Skeletal muscle satellite cell (primary cell): ENCODE results near the gene HYAL2.

Source experiments
- H3K27me3 ChIP-seq: 2 replicates; pipeline ENCODE4 v1.7.0; 2013; ENCODE audit warnings: low read length; ENCODE audit not compliant: control insufficient read depth, insufficient read depth
- H3K36me3 ChIP-seq: 2 replicates; pipeline ENCODE4 v1.7.0; 2013; ENCODE audit warnings: mild to moderate bottlenecking, control low read depth, low read length; ENCODE audit not compliant: insufficient read depth
- H3K4me1 ChIP-seq: 2 replicates; pipeline ENCODE4 v1.7.0; 2013; ENCODE audit warnings: low read length; ENCODE audit not compliant: control insufficient read depth, insufficient read depth
- H3K4me2 ChIP-seq: 2 replicates; pipeline ENCODE4 v1.7.0; 2013; ENCODE audit warnings: mild to moderate bottlenecking, low read length
- H3K4me3 ChIP-seq: 2 replicates; pipeline ENCODE4 v1.7.0; 2013; ENCODE audit warnings: low read length
- H3K9ac ChIP-seq: 2 replicates; pipeline ENCODE4 v1.7.0; 2013; ENCODE audit warnings: mild to moderate bottlenecking, low read depth, low read length, moderate library complexity
- H3K9me3 ChIP-seq: replicated peaks from 2 replicates; pipeline ENCODE4 v1.7.0; 2013; ENCODE audit warnings: mild to moderate bottlenecking, control low read depth, low read length

Gene HYAL2

DNA sequence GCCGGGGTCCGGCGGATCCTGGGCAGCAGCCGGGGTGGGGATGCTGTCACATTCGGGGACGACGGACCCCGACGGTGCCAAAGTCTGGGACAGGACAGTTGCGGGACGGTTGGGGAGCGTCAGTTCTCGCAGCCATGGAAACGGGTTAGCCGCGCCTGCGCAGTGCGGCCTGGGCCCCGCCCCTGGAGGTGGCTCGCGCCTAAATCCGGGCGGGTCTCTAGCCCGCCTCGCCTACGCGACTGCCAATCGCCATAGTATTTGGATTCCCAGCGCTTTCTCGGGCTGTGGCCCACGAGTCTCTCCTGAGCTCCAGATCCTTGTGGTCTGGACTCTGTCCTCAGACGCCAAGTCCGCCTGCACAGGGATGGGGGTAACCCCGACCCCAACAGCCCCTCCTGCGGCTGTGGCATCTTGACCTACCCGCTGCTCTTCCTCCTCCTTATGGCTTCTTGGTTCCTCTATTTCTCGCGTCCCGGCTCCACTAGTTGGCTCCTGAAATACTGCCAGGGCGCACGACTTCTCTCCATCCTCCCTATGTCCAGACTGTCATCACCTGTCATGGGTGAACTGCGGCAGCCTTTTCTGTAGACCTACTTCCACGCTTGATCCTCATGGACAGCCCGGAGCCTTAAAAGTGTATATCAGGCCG lies 23.2 kb upstream of the HYAL2 start, which contains the start of gene ZMYND10:
ZMYND10 (minus strand) TSS at position 147 of the 649 bp plus-strand sequence. CDS start 153 bp downstream, outside the sequence.
- Histone ChIP-seq H3K36me3 (peaks cover 4% of the 10 kb centered on the region), H3K9me3 (no peaks in the 10 kb centered on the region), H3K9ac (peak within 1 kb of the TSS; percentile 22), H3K27me3 (no peaks in the 10 kb centered on the region), H3K4me1 (peaks cover 35% of the 10 kb centered on the region), H3K4me2 (peak within 1 kb of the TSS; percentile 94), H3K4me3 (peak within 1 kb of the TSS; percentile 70)

DNA sequence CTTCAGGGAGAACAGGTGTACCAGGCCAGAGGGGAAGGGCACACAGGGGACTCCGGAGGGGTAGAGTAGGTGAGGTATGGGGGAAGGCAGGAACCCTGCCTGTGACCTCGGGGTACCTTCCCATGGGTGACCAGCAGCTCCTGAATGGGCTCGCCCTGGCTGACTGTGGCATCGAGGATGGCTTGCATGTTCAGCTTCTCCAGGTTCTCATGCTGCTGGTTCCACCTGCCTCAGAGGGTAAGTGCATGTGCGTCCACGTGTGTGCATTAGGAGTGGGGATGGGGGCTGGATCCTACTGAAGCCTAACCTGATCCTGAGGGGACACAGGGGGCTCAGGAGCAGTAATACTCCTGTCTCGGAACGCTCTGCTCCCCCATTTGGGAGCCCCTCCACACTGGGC lies 22.5 kb upstream of the HYAL2 start:
- Histone ChIP-seq H3K4me2 (peak overlapping the region; percentile 94), H3K36me3 (peaks cover 4% of the 10 kb centered on the region), H3K27me3 (no peaks in the 10 kb centered on the region), H3K4me3 (peak overlapping the region; percentile 70), H3K4me1 (peaks cover 36% of the 10 kb centered on the region), H3K9ac (peak overlapping the region; percentile 22), H3K9me3 (no peaks in the 10 kb centered on the region)

DNA sequence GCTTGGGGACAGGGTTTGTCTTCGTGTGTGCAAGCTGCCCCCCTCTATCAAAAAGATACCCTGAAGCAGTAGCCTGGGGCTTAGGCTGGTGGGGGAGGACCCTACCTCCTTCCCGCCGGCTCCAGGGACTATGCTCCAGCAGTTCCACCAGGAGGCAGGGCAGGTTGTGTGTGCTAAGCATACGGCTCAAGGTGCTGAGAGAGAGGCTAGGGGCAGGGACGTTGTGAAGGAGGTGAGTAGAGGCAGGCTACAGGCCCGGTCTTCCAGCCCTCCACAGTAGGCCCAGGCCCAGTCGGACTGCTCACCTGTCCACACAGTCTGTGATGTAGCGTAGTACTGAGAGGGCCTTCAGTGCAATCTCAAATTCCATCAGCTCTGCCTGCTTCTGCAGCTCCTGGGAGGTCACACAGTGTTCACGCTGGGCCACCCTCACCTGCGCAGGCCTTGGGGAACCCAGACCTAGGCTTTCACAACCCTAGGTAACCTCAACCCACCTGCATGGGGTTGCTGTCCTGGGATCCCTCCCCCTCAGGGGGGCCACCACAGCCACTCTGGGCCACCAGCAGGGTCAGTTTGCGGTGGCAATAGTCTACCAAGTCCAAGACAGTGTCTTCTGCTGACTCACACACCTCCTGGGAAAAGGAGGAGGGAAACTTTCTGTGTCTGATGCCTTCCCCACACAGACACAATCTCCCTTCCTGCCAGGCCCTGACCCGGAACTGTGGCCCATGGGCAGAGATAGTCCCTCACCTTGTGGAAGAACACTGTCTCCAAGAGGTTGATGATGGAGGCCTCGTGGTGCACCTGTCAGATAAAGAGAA lies 20.5 kb upstream of the HYAL2 start:
- no peaks in the 10 kb centered on the region for H3K27me3 ChIP-seq
- peaks cover 40% of the 10 kb centered on the region for H3K4me1 ChIP-seq
- H3K9ac ChIP-seq = no peak overlapping the region
- H3K36me3 ChIP-seq = no peaks in the 10 kb centered on the region
- no peaks in the 10 kb centered on the region for H3K9me3 ChIP-seq
- H3K4me3 ChIP-seq = no peak overlapping the region
- H3K4me2 ChIP-seq = no peak overlapping the region

DNA sequence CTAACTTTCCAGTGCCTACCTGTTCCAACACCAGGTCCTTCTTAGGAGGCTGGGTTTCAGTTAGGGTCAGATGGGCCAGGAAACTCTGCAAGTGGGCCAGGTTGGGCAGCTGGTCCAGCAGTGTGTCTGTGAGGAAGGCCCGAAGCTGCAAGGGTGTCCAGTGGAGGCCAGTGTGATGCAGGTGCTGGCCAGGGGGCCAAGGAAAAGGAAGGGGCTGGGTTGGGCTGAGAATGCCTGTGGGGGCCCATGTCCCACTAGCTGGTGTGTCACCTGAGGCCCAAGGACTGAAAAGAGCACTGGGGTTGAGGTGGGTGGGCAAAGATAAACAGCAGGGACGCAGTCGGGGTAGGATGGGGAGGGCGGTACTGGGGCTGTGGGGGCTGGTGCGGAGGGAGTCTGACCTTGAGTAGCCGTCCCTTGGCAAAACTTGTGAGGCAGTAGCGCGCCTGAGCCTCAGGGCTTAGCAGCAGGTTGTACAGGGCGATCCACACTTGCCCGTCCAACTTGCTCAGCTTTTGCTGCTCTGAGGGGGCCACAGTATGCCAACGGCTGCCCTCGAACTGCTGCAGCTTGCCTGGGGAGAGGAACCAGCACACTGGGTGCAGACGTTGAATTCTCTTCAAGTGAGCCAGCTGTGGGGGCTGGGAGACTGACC lies 19.6 kb upstream of the HYAL2 start:
- H3K4me1 ChIP-seq = peaks cover 46% of the 10 kb centered on the region
- peak overlapping the region; percentile 81 for H3K4me2 ChIP-seq
- no peaks in the 10 kb centered on the region for H3K9me3 ChIP-seq
- H3K36me3 ChIP-seq = no peaks in the 10 kb centered on the region
- no peak overlapping the region for H3K4me3 ChIP-seq
- H3K27me3 ChIP-seq = no peaks in the 10 kb centered on the region
- no peak overlapping the region for H3K9ac ChIP-seq

DNA sequence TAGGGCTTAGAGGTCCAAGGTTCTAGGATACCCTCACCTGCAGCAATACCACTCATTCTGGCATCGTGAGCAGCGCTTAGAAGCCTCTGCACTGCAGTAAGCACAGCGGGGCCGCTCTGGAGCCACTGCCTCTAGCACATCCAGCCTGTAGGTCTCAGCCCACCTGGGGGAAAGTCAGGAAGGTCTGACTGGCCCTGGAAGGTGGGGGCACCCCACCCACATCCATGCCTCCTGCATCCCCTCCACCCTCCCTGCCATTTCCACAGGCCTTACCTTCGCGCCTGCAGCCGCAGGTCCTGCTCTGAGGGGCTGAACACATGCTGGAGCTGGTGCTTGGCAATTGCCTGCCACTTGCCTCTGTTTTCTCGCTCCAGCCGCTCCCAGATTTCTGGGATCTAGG lies 19.0 kb upstream of the HYAL2 start:
- peaks cover 46% of the 10 kb centered on the region for H3K4me1 ChIP-seq
- peak overlapping the region; percentile 81 for H3K4me2 ChIP-seq
- peak overlapping the region; percentile 82 for H3K9ac ChIP-seq
- H3K9me3 ChIP-seq = no peaks in the 10 kb centered on the region
- H3K27me3 ChIP-seq = no peaks in the 10 kb centered on the region
- H3K36me3 ChIP-seq = no peaks in the 10 kb centered on the region
- peak overlapping the region; percentile 79 for H3K4me3 ChIP-seq

DNA sequence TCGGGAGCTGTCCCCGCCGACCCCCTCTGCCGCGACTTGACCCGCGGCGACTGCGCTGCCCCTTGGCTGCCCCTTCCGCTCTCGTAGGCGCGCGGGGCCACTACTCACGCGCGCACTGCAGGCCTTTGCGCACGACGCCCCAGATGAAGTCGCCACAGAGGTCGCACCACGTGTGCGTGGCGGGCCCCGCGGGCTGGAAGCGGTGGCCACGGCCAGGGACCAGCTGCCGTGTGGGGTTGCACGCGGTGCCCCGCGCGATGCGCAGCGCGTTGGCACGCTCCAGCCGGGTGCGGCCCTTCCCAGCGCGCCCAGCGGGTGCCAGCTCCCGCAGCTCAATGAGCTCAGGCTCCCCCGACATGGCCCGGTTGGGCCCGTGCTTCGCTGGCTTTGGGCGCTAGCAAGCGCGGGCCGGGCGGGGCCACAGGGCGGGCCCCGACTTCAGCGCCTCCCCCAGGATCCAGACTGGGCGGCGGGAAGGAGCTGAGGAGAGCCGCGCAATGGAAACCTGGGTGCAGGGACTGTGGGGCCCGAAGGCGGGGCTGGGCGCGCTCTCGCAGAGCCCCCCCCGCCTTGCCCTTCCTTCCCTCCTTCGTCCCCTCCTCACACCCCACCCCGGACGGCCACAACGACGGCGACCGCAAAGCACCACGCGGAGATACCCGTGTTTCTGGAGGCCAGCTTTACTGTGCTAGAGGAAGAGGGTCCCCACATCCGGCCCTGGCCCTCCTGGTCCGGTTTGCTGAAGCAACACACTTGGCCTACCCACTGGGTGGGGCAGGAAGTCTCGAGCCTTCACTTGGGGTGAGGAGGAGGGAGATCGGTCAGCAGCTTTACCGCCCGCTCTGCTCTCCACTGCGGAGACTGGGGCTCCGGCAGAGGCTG lies 18.1 kb upstream of the HYAL2 start, which contains the start of gene RASSF1:
RASSF1 (minus strand) TSS at position 389 of the 882 bp plus-strand sequence; CDS start at position 358, 31 bp downstream.
- Histone ChIP-seq H3K4me1 (peaks cover 49% of the 10 kb centered on the region), H3K4me2 (peak within 1 kb of the TSS; percentile 81), H3K27me3 (no peaks in the 10 kb centered on the region), H3K9ac (peak within 1 kb of the TSS; percentile 82), H3K9me3 (no peaks in the 10 kb centered on the region), H3K36me3 (no peaks in the 10 kb centered on the region), H3K4me3 (peak within 1 kb of the TSS; percentile 79)

DNA sequence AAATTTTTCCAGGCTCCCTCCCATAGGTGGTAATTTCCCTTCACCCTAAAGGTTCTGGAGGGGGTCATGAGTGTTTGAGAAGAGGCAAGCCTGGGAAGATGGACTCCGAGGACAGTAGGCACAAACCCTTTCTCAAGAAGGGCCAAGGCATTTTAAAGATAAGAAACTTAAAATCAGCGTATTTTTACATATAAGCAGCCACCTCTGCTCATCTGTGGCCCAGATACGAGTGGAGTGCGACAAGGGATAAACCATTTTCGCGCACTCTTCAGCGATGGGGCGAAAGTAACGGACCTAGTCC lies 17.6 kb upstream of the HYAL2 start:
- Histone ChIP-seq H3K36me3 (no peaks in the 10 kb centered on the region), H3K4me3 (peak overlapping the region; percentile 79), H3K27me3 (no peaks in the 10 kb centered on the region), H3K4me1 (peaks cover 49% of the 10 kb centered on the region), H3K9me3 (no peaks in the 10 kb centered on the region), H3K4me2 (peak overlapping the region; percentile 81), H3K9ac (peak overlapping the region; percentile 82)

DNA sequence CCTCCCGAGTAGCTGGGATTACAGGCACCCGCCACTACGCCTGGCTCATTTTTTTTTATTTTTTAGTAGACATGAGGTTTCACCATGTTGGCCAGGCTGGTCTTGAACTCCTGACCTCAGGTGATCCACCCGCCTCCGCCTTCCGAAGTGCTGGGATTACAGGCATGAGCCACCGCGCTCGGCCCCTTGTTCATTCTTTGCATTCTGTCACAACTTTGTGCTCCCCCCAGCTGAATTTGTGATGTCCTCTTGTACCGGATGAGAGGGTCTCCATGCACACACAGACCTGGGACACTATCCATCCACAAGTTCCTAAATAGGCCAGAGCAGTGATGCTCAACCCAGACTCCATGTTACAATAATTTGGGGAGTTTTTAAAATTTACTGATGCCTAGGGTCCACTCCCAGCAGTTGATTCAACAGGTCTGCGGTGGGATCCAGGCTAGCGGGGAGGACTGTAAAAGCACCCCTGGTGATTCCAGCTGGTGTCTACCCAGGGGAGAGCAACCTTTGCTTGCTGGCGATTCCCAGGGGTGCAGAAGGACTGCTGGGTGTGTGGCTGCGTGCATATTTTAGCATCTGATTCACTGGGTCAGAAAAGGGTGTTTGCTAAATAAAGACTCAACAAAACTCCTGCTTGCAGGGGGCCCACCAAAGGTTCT lies 17.1 kb upstream of the HYAL2 start:
- no peaks in the 10 kb centered on the region for H3K9me3 ChIP-seq
- H3K4me1 ChIP-seq = peaks cover 53% of the 10 kb centered on the region
- no peaks in the 10 kb centered on the region for H3K36me3 ChIP-seq
- no peaks in the 10 kb centered on the region for H3K27me3 ChIP-seq
- H3K9ac ChIP-seq = peak overlapping the region; percentile 82
- H3K4me3 ChIP-seq = peak overlapping the region; percentile 79
- peak overlapping the region; percentile 81 for H3K4me2 ChIP-seq

DNA sequence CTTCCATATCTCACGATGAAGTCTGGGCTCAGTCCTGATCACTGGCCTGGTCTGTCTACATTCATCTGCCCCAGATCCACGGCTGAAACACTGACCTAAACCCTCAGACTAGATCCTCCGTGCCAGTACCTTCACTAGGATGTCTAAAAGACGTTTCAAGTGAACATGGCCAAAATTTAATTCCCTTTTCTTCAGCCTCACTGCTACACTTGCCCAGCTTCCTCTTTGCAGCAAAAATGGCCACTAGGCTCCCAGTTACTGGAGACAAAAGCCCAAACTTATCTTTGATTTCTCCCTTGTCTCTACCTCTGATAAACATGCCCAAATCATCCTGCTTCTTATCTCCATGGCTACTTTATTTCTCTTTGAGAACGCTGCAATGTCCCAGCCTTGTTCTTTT lies 16.4 kb upstream of the HYAL2 start:
- peaks cover 60% of the 10 kb centered on the region for H3K4me1 ChIP-seq
- no peaks in the 10 kb centered on the region for H3K27me3 ChIP-seq
- no peaks in the 10 kb centered on the region for H3K36me3 ChIP-seq
- no peak overlapping the region for H3K9ac ChIP-seq
- peak overlapping the region; percentile 21 for H3K4me3 ChIP-seq
- H3K4me2 ChIP-seq = peak overlapping the region; percentile 81
- H3K9me3 ChIP-seq = no peaks in the 10 kb centered on the region

DNA sequence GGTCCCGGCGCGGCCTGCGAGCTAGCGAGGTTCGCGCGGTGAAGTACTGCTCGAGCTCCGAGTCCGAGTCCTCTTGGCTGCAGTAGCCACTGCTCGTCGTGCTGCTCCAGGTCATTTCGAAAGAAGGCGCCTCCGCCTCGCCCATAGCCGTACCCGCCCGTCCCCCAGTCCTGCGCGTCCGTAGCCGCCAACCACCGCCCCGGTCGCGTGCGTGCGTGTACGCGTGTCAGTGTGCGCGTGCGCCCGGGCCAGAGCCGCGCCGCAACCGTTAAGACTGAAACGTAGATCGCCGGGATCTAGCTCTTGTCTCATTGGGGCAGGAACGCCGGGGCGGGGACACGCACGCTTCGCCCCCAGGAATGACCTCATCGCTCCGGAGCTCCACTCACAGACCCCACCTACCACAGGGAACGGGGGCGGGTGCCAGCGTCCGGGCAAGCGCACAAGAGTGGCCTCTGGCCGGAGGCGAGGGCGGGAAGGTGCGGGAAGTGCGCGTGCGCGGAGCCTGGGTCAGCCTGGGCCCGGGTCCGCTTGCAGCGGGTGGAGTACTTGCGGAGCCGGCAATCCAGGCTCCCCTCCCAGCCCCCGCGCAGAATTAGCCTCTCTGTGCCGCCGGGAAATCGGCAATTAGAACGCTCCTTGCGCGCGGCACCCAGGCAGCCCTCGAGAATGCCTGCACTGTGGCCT lies 14.8 kb upstream of the HYAL2 start:
- H3K9ac ChIP-seq = peak overlapping the region; percentile 94
- no peaks in the 10 kb centered on the region for H3K27me3 ChIP-seq
- no peaks in the 10 kb centered on the region for H3K9me3 ChIP-seq
- peak overlapping the region; percentile 81 for H3K4me2 ChIP-seq
- H3K4me3 ChIP-seq = peak overlapping the region; percentile 98
- peaks cover 69% of the 10 kb centered on the region for H3K4me1 ChIP-seq
- H3K36me3 ChIP-seq = no peaks in the 10 kb centered on the region
